Sigmoid colon (tissue), 4 donors: ENCODE data around the gene PDE3B.
A peak's percentile ranks its signal among the peaks of the same experiment; 100 is the strongest.

Experiments
- POLR2A ChIP-seq, 2 donors: fragments of 450-650 bp; IDR thresholded peaks; one replicate each; pipeline ENCODE4 v1.6.1; 2016; ENCODE audit warnings: antibody characterized with exemption in 2 of 2, mild to moderate bottlenecking in 2 of 2, moderate library complexity in 2 of 2
- POLR2AphosphoS5 ChIP-seq, 4 donors: sonication (generic); formaldehyde crosslinking; IDR thresholded peaks; one replicate each; pipeline ENCODE4 v1.6.1; 2017; ENCODE audit warnings: antibody characterized with exemption in 4 of 4
- TF ChIP-seq, protein P1 (sequence below), 4 experiments: fragments of 450-650 bp in 3 of 4; fragments of 200-600 bp in 1 of 4; IDR thresholded peaks; one replicate each; pipeline ENCODE4 v1.5.1; 2016 to 2019; ENCODE audit warnings: antibody characterized with exemption in 4 of 4, mild to moderate bottlenecking in 3 of 4, moderate library complexity in 2 of 4

DNA sequence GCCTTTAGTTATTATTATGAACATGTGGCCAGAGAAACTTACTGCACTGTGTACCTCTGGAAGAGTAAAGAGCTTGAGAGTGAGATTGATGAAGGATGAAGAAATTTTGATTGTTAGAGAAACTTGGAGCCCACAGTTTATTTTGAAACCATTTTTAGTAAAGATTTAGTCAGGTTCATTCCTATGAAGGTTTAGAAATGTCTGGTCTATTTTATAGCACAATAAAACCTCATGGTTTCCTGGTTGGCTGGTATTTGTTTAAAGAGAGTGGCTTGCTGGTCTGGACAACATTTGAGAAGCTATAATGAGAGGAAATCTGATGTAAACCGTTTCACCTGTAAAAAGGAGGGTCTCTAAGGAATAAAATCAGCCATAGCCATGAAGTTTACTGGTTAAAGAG is 8.8 kb upstream of the PDE3B start:
- TF ChIP-seq POLR2A (IDR thresholded peaks at IDR 0.05) (no peak), POLR2AphosphoS5 (IDR thresholded peaks at IDR 0.05) (peak in 3 of 4 donors; percentile 35 to 58 (median 51))
- TF ChIP-seq, protein P1, sequence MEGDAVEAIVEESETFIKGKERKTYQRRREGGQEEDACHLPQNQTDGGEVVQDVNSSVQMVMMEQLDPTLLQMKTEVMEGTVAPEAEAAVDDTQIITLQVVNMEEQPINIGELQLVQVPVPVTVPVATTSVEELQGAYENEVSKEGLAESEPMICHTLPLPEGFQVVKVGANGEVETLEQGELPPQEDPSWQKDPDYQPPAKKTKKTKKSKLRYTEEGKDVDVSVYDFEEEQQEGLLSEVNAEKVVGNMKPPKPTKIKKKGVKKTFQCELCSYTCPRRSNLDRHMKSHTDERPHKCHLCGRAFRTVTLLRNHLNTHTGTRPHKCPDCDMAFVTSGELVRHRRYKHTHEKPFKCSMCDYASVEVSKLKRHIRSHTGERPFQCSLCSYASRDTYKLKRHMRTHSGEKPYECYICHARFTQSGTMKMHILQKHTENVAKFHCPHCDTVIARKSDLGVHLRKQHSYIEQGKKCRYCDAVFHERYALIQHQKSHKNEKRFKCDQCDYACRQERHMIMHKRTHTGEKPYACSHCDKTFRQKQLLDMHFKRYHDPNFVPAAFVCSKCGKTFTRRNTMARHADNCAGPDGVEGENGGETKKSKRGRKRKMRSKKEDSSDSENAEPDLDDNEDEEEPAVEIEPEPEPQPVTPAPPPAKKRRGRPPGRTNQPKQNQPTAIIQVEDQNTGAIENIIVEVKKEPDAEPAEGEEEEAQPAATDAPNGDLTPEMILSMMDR (IDR thresholded peaks at IDR 0.05) = no peak
